Suprapubic skin (tissue), 4 donors: ENCODE results near the gene ZBTB16.

Experiments
- EP300 ChIP-seq: sonication (generic); formaldehyde crosslinking; IDR thresholded peaks from one replicate; pipeline ENCODE4 v1.6.1; 2017; ENCODE audit warnings: antibody characterized with exemption
- POLR2A ChIP-seq, 2 donors: fragments of 450-650 bp; IDR thresholded peaks; one replicate each; pipeline ENCODE4 v1.6.1; 2017; ENCODE audit warnings: antibody characterized with exemption in 2 of 2, mild to moderate bottlenecking in 2 of 2, moderate library complexity in 2 of 2
- POLR2AphosphoS5 ChIP-seq, 3 donors: sonication (generic); formaldehyde crosslinking; IDR thresholded peaks; one replicate each; pipeline ENCODE4 v1.6.1; 2017; ENCODE audit warnings: antibody characterized with exemption in 3 of 3
- TF ChIP-seq, protein P1 (sequence below), 2 donors: fragments of 200-600 bp in 1 of 2; fragments of 450-650 bp in 1 of 2; sonication (generic) in 1 of 2; IDR thresholded peaks; one replicate each; pipeline ENCODE4 v1.5.1; 2016 to 2019; ENCODE audit warnings: antibody characterized with exemption in 2 of 2, mild to moderate bottlenecking in 1 of 2, moderate library complexity in 1 of 2

DNA sequence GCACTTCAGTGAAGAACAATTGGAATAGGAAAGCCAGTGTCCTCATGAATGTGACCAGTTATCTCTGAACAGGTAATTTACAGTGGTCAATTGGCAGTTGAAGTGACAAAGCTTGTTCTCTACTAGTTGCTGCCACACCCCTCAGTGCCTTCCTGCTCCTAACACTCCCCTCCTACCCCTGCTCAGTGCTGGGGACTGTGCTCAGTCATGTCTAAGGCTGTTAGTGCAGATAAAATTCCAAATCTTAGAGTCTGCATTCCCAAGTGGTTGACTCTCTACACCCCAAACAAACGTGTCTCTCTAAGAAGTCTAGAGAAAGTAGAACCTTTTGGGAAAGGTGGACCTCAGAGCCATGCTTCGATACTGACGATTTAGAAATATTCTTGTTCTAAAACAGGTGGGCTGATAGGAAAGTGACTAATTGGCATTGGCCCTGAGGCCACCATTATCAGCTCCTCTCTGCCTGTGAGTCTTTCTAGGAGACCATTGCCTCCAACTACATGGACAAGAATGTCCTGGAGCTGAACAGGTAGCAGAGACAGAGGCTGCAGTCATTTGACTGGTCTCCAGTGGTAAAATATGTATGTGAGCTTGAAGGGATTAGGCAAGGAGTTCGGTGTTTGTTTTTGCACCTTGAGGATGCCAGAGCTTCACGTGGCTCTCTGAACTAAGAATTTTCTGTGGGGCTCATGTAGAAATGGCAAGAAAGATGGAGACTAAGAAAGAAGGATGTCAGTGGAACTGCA lies 214.6 kb downstream of the ZBTB16 start:
- TF ChIP-seq POLR2A (IDR thresholded peaks at IDR 0.05) (no peak), EP300 (no peak), POLR2AphosphoS5 (IDR thresholded peaks at IDR 0.05) (no peak)
- TF ChIP-seq, protein P1, sequence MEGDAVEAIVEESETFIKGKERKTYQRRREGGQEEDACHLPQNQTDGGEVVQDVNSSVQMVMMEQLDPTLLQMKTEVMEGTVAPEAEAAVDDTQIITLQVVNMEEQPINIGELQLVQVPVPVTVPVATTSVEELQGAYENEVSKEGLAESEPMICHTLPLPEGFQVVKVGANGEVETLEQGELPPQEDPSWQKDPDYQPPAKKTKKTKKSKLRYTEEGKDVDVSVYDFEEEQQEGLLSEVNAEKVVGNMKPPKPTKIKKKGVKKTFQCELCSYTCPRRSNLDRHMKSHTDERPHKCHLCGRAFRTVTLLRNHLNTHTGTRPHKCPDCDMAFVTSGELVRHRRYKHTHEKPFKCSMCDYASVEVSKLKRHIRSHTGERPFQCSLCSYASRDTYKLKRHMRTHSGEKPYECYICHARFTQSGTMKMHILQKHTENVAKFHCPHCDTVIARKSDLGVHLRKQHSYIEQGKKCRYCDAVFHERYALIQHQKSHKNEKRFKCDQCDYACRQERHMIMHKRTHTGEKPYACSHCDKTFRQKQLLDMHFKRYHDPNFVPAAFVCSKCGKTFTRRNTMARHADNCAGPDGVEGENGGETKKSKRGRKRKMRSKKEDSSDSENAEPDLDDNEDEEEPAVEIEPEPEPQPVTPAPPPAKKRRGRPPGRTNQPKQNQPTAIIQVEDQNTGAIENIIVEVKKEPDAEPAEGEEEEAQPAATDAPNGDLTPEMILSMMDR (IDR thresholded peaks at IDR 0.05), result no peak
